Gastroesophageal sphincter (tissue), 3 donors: ENCODE measurements around the gene SDHAF2.

ENCODE experiments used
- EP300 ChIP-seq: sonication (generic); formaldehyde crosslinking; IDR thresholded peaks from one replicate; pipeline ENCODE4 v1.6.1; 2017; ENCODE audit warnings: antibody characterized with exemption, mild to moderate bottlenecking
- POLR2A ChIP-seq, 2 donors: fragments of 450-650 bp; IDR thresholded peaks; one replicate each; pipeline ENCODE4 v1.6.1; 2017; ENCODE audit warnings: antibody characterized with exemption in 2 of 2, mild to moderate bottlenecking in 2 of 2, moderate library complexity in 1 of 2
- POLR2AphosphoS5 ChIP-seq: sonication (generic); formaldehyde crosslinking; IDR thresholded peaks from one replicate; pipeline ENCODE4 v1.6.1; 2017; ENCODE audit warnings: antibody characterized with exemption
- TF ChIP-seq, protein P1 (sequence below), 4 experiments: fragments of 200-600 bp in 2 of 4; fragments of 450-650 bp in 2 of 4; sonication (generic) in 1 of 4; IDR thresholded peaks; one replicate each; pipeline ENCODE4 v1.5.1; 2017 to 2019; ENCODE audit warnings: antibody characterized with exemption in 4 of 4, mild to moderate bottlenecking in 2 of 4, moderate library complexity in 2 of 4

DNA sequence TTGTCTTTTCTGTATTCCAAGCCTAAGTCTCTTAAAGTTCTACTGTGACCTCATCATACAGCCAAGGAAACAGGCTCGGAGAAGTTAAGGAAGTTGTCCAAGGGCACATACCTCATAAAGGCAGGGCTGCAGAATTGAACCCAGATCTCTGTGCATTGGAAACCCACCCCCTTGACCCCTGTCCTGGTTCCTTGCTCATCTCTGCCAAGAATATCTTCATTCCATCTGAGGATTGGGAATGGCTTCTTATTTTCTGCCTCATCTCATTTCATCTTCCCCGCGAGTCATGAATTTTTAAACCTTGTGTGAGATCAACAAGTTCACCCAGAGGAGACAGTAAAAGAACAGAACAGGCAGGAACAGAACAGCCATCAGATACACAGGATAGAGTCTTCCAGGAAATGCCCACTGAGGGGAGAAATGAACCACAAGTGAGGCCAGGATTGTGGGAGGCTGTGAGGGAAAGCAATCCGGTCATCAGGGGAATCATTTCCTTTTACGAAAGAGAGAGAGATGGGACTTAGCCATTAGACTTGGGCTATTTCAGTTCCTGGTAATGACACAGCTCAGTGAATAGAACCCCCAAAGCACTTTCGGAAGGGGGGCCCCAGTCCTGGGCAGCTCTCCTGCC is 44.2 kb downstream of the SDHAF2 start:
- TF ChIP-seq, protein P1, sequence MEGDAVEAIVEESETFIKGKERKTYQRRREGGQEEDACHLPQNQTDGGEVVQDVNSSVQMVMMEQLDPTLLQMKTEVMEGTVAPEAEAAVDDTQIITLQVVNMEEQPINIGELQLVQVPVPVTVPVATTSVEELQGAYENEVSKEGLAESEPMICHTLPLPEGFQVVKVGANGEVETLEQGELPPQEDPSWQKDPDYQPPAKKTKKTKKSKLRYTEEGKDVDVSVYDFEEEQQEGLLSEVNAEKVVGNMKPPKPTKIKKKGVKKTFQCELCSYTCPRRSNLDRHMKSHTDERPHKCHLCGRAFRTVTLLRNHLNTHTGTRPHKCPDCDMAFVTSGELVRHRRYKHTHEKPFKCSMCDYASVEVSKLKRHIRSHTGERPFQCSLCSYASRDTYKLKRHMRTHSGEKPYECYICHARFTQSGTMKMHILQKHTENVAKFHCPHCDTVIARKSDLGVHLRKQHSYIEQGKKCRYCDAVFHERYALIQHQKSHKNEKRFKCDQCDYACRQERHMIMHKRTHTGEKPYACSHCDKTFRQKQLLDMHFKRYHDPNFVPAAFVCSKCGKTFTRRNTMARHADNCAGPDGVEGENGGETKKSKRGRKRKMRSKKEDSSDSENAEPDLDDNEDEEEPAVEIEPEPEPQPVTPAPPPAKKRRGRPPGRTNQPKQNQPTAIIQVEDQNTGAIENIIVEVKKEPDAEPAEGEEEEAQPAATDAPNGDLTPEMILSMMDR (IDR thresholded peaks at IDR 0.05): no peak
- TF ChIP-seq POLR2A (IDR thresholded peaks at IDR 0.05) (no peak), POLR2AphosphoS5 (no peak), EP300 (no peak)
